Measurements from ENCODE around the gene CALML4. TPM values are rescaled to one million over a fixed set of nuclear protein-coding genes. Genes with fewer than 3 reads are reported as not detected.
"Not testable (repeated sequence)": the region's sequence is repeated elsewhere in the genome, so short reads cannot be mapped to it uniquely, and the experiment has no call there.

Gene CALML4
- total RNA-seq, 1 donor from 2014 or later, result 0.91 TPM

DNA sequence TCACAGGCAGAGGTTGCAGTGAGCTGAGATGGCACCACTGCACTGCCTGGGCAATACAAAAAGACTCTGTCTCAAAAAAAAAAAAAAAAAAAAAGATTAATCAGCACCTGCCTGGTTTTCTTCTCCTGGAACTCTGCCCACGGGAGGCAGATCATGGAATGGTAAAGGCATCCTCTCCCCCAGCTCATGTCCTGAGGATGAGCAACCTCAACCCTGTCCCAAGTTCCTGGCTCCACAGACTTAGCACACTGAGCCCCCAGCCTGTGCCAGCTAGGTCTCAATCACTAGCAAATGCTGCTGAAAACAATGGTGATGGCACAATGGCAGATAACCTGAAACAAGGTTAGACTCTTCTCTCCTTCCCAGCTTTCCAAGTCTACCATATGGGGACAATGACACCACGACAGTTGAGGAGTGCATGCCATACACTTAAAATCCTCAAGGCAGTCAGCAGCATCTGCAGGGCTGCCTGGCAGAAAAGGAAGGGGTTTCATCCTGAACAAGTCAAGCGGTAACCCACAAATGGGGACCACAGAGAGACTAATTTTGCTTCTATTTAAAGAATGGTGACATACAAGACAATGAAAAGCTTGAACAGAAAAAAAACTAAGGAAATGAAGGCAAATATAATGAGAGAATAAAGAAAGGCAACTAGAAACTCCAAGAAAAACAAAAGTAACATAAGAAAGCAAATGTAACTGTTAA lies 19.6 kb upstream of the CALML4 start:
- no peak for TF ChIP-seq EZH2 (IDR thresholded peaks at IDR 0.05; ENCODE audit: insufficient read depth, low read length)
- TF ChIP-seq, protein P1, sequence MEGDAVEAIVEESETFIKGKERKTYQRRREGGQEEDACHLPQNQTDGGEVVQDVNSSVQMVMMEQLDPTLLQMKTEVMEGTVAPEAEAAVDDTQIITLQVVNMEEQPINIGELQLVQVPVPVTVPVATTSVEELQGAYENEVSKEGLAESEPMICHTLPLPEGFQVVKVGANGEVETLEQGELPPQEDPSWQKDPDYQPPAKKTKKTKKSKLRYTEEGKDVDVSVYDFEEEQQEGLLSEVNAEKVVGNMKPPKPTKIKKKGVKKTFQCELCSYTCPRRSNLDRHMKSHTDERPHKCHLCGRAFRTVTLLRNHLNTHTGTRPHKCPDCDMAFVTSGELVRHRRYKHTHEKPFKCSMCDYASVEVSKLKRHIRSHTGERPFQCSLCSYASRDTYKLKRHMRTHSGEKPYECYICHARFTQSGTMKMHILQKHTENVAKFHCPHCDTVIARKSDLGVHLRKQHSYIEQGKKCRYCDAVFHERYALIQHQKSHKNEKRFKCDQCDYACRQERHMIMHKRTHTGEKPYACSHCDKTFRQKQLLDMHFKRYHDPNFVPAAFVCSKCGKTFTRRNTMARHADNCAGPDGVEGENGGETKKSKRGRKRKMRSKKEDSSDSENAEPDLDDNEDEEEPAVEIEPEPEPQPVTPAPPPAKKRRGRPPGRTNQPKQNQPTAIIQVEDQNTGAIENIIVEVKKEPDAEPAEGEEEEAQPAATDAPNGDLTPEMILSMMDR (IDR thresholded peaks at IDR 0.05; ENCODE audit: insufficient read depth, low read depth, low read length), result no peak
- Histone ChIP-seq H3K4me3 (ENCODE audit: insufficient read depth, low read depth, low read length) (no peak overlapping the region), H3K9me3 (ENCODE audit: insufficient read depth, low read depth, low read length) (no peaks in the 10 kb centered on the region), H3K79me2 (ENCODE audit: insufficient read depth, low read length) (peaks cover 72% of the 10 kb centered on the region), H4K20me1 (ENCODE audit: insufficient read depth, low read length) (peaks cover 43% of the 10 kb centered on the region), H3K9ac (ENCODE audit: low read length) (no peak overlapping the region), H3K4me2 (ENCODE audit: low read length) (no peak overlapping the region), H3K4me1 (ENCODE audit: insufficient read depth, low read length) (peaks cover 9% of the 10 kb centered on the region), H3K27ac (ENCODE audit: low read depth, low read length) (no peak overlapping the region), H2AFZ (ENCODE audit: low read depth, low read length) (no peak overlapping the region), H3K27me3 (ENCODE audit: insufficient read depth, low read length) (no peaks in the 10 kb centered on the region), H3K36me3 (ENCODE audit: insufficient read depth, low read length) (no peaks in the 10 kb centered on the region)
- H3K36me3 Mint-ChIP-seq (ENCODE audit: low read depth, unreplicated experiment), result peaks cover 7% of the 10 kb centered on the region
- H3K4me1 Mint-ChIP-seq (ENCODE audit: low read depth, unreplicated experiment), result peaks cover 6% of the 10 kb centered on the region
- FAIRE-seq (no peak), DNase-seq (ENCODE audit: low read depth) (no peak)
- no peak overlapping the region for H3K27ac Mint-ChIP-seq (ENCODE audit: unreplicated experiment)
- H3K9me3 Mint-ChIP-seq (ENCODE audit: unreplicated experiment), result no peaks in the 10 kb centered on the region
- H3K27me3 Mint-ChIP-seq (ENCODE audit: low read depth, unreplicated experiment), result no peaks in the 10 kb centered on the region
- no peak overlapping the region for H3K4me3 Mint-ChIP-seq (ENCODE audit: unreplicated experiment)

DNA sequence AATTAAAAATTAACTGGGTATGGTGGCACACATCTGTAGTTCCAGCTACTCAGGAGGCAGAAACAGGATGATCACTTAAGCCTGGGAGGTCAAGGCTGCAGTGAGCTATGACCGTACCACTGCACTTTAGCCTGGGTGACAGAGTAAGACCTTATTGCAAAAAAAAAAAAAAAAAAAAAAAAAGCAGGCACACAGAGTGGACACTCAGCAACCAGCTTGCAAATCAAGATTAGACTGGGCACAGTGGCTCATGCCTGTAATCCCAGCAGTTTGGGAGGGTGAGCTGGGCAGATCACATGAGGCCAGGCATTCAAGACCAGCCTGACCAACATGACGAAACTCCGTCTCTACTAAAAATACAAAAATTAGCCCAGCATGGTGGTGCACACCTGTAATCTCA lies 19.0 kb upstream of the CALML4 start:
- H3K36me3 ChIP-seq (ENCODE audit: insufficient read depth, low read length), result no peaks in the 10 kb centered on the region
- H3K27ac Mint-ChIP-seq (ENCODE audit: unreplicated experiment), result no peak overlapping the region
- no peak overlapping the region for H3K4me3 ChIP-seq (ENCODE audit: insufficient read depth, low read depth, low read length)
- H3K27ac ChIP-seq (ENCODE audit: low read depth, low read length), result no peak overlapping the region
- peaks cover 7% of the 10 kb centered on the region for H3K36me3 Mint-ChIP-seq (ENCODE audit: low read depth, unreplicated experiment)
- H4K20me1 ChIP-seq (ENCODE audit: insufficient read depth, low read length), result peaks cover 49% of the 10 kb centered on the region
- peaks cover 6% of the 10 kb centered on the region for H3K4me1 Mint-ChIP-seq (ENCODE audit: low read depth, unreplicated experiment)
- no peak for FAIRE-seq
- TF ChIP-seq, protein P1 (IDR thresholded peaks at IDR 0.05; ENCODE audit: insufficient read depth, low read depth, low read length), result no peak
- TF ChIP-seq EZH2 (IDR thresholded peaks at IDR 0.05; ENCODE audit: insufficient read depth, low read length), result no peak
- H3K9ac ChIP-seq (ENCODE audit: low read length), result no peak overlapping the region
- H3K4me3 Mint-ChIP-seq (ENCODE audit: unreplicated experiment), result no peak overlapping the region
- H3K27me3 Mint-ChIP-seq (ENCODE audit: low read depth, unreplicated experiment), result no peaks in the 10 kb centered on the region
- H3K4me2 ChIP-seq (ENCODE audit: low read length), result no peak overlapping the region
- no peak overlapping the region for H2AFZ ChIP-seq (ENCODE audit: low read depth, low read length)
- no peaks in the 10 kb centered on the region for H3K9me3 Mint-ChIP-seq (ENCODE audit: unreplicated experiment)
- H3K79me2 ChIP-seq (ENCODE audit: insufficient read depth, low read length), result peaks cover 75% of the 10 kb centered on the region
- no peaks in the 10 kb centered on the region for H3K27me3 ChIP-seq (ENCODE audit: insufficient read depth, low read length)
- DNase-seq (ENCODE audit: low read depth), result no peak
- H3K4me1 ChIP-seq (ENCODE audit: insufficient read depth, low read length), result peaks cover 9% of the 10 kb centered on the region
- H3K9me3 ChIP-seq (ENCODE audit: insufficient read depth, low read depth, low read length), result no peaks in the 10 kb centered on the region

DNA sequence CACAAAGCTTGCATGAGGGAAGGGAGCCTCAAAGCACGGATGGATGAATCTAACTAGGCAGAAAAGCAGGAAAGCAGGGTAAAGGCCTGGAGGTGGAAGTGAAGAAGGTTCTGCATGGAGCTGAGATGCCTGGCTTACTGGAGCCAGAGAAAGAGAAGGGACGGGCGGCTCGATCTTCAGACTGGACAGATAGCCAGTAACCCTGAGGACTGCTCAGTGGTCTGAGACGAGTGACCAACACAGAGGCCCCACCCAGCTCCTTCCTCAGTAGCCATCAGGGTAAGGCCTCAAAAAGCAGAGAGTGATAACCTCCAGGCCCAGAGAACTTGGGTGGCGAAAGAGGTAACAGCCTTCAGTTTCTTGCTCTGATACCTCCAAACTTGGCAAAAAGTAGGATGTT lies 18.0 kb upstream of the CALML4 start:
- Histone ChIP-seq H2AFZ (ENCODE audit: low read depth, low read length) (no peak overlapping the region), H3K79me2 (ENCODE audit: insufficient read depth, low read length) (peaks cover 71% of the 10 kb centered on the region), H3K9ac (ENCODE audit: low read length) (no peak overlapping the region), H3K4me3 (ENCODE audit: insufficient read depth, low read depth, low read length) (no peak overlapping the region), H4K20me1 (ENCODE audit: insufficient read depth, low read length) (peaks cover 53% of the 10 kb centered on the region), H3K36me3 (ENCODE audit: insufficient read depth, low read length) (peaks cover 2% of the 10 kb centered on the region), H3K4me2 (ENCODE audit: low read length) (no peak overlapping the region), H3K27ac (ENCODE audit: low read depth, low read length) (no peak overlapping the region), H3K9me3 (ENCODE audit: insufficient read depth, low read depth, low read length) (no peaks in the 10 kb centered on the region), H3K4me1 (ENCODE audit: insufficient read depth, low read length) (peaks cover 2% of the 10 kb centered on the region), H3K27me3 (ENCODE audit: insufficient read depth, low read length) (no peaks in the 10 kb centered on the region)
- FAIRE-seq (no peak), DNase-seq (ENCODE audit: low read depth) (no peak)
- H3K27me3 Mint-ChIP-seq (ENCODE audit: low read depth, unreplicated experiment), result no peaks in the 10 kb centered on the region
- H3K36me3 Mint-ChIP-seq (ENCODE audit: low read depth, unreplicated experiment), result peaks cover 11% of the 10 kb centered on the region
- no peak for TF ChIP-seq EZH2 (IDR thresholded peaks at IDR 0.05; ENCODE audit: insufficient read depth, low read length)
- TF ChIP-seq, protein P1 (IDR thresholded peaks at IDR 0.05; ENCODE audit: insufficient read depth, low read depth, low read length), result no peak
- H3K4me1 Mint-ChIP-seq (ENCODE audit: low read depth, unreplicated experiment), result peaks cover 1% of the 10 kb centered on the region
- H3K4me3 Mint-ChIP-seq (ENCODE audit: unreplicated experiment), result no peak overlapping the region
- H3K9me3 Mint-ChIP-seq (ENCODE audit: unreplicated experiment), result no peaks in the 10 kb centered on the region
- no peak overlapping the region for H3K27ac Mint-ChIP-seq (ENCODE audit: unreplicated experiment)

DNA sequence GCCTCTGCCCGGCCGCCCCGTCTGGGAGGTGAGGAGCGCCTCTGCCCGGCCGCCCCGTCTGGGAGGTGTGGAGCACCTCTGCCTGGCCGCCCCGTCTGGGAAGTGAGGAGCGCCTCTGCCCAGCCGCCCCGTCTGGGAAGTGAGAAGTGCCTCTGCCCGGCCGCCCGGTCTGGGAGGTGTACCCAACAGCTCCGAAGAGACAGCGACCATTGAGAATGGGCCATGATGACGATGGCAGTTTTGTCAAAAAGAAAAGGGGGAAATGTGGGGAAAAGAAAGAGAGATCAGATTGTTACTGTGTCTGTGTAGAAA lies 17.3 kb upstream of the CALML4 start:
- not testable (repeated sequence) for H3K4me3 ChIP-seq (ENCODE audit: insufficient read depth, low read depth, low read length); H3K27me3 ChIP-seq (ENCODE audit: insufficient read depth, low read length); H3K27ac Mint-ChIP-seq (ENCODE audit: unreplicated experiment); H3K9ac ChIP-seq (ENCODE audit: low read length); H2AFZ ChIP-seq (ENCODE audit: low read depth, low read length); H3K9me3 Mint-ChIP-seq (ENCODE audit: unreplicated experiment); H3K27me3 Mint-ChIP-seq (ENCODE audit: low read depth, unreplicated experiment); H3K9me3 ChIP-seq (ENCODE audit: insufficient read depth, low read depth, low read length); H3K4me1 Mint-ChIP-seq (ENCODE audit: low read depth, unreplicated experiment); H3K36me3 ChIP-seq (ENCODE audit: insufficient read depth, low read length); H3K4me1 ChIP-seq (ENCODE audit: insufficient read depth, low read length); H3K4me3 Mint-ChIP-seq (ENCODE audit: unreplicated experiment); FAIRE-seq; H3K27ac ChIP-seq (ENCODE audit: low read depth, low read length); H3K4me2 ChIP-seq (ENCODE audit: low read length); DNase-seq (ENCODE audit: low read depth)
- H4K20me1 ChIP-seq (ENCODE audit: insufficient read depth, low read length), result peaks cover 47% of the 10 kb centered on the region
- H3K79me2 ChIP-seq (ENCODE audit: insufficient read depth, low read length), result peaks cover 68% of the 10 kb centered on the region
- H3K36me3 Mint-ChIP-seq (ENCODE audit: low read depth, unreplicated experiment), result peaks cover 11% of the 10 kb centered on the region
